DND-41 (cell line): Measurements from ENCODE around the gene MYO1E.

Experiments used
- ATAC-seq: fragments of 200-7000 bp; cut with Tn5 transposase; 3 replicates; pipeline ENCODE4 v1.9.1; 2021; ENCODE audit warnings: low read depth; ENCODE audit not compliant: insufficient read depth
- DNase-seq: peaks from one replicate; pipeline ENCODE4 v3.0.0-alpha.2; 2020
- H2AFZ ChIP-seq: 2 replicates; pipeline ENCODE4 v1.6.0; 2012; ENCODE audit warnings: low read depth, low read length
- H3K27ac ChIP-seq: 2 replicates; pipeline ENCODE4 v1.5.1; 2012; ENCODE audit warnings: low read length, inconsistent platforms
- H3K27me3 ChIP-seq: fragments of 200-600 bp; sonication (generic); 2 replicates; pipeline ENCODE4 v1.6.0; 2012; ENCODE audit warnings: low read length, mild to moderate bottlenecking, inconsistent platforms; ENCODE audit not compliant: insufficient read depth, poor library complexity
- H3K36me3 ChIP-seq: 2 replicates; pipeline ENCODE4 v1.5.1; 2012; ENCODE audit warnings: low read length, inconsistent platforms; ENCODE audit not compliant: insufficient read depth
- H3K4me1 ChIP-seq: 2 replicates; pipeline ENCODE4 v1.5.1; 2012; ENCODE audit warnings: mild to moderate bottlenecking, low read length; ENCODE audit not compliant: insufficient read depth
- H3K4me2 ChIP-seq: 2 replicates; pipeline ENCODE4 v1.6.0; 2012; ENCODE audit warnings: mild to moderate bottlenecking, moderate library complexity, low read length, inconsistent platforms; ENCODE audit not compliant: insufficient read depth
- H3K4me3 ChIP-seq, 2 experiments: fragments of 200-600 bp in 1 of 2; shearing (Covaris generic) in 1 of 2; 2 replicates each; pipeline ENCODE4 v1.5.1; 2012 to 2016; ENCODE audit warnings: inconsistent platforms in 2 of 2, low read length in 2 of 2, mild to moderate bottlenecking in 2 of 2, low read depth in 1 of 2, moderate library complexity in 1 of 2
- H3K79me2 ChIP-seq: 2 replicates; pipeline ENCODE4 v1.6.0; 2012; ENCODE audit warnings: low read length, inconsistent platforms; ENCODE audit not compliant: insufficient read depth
- H3K9ac ChIP-seq: 2 replicates; pipeline ENCODE4 v1.6.0; 2012; ENCODE audit warnings: low read depth, mild to moderate bottlenecking, inconsistent platforms, low read length, moderate library complexity
- H3K9me3 ChIP-seq: 2 replicates; pipeline ENCODE4 v1.5.1; 2012; ENCODE audit warnings: low read length, moderate library complexity, mild to moderate bottlenecking, inconsistent platforms; ENCODE audit not compliant: insufficient read depth, severe bottlenecking
- H4K20me1 ChIP-seq: 2 replicates; pipeline ENCODE4 v1.6.0; 2012; ENCODE audit warnings: low read length; ENCODE audit not compliant: insufficient read depth
- EZH2 ChIP-seq: IDR thresholded peaks from 3 replicates; pipeline ENCODE4 v1.6.1; 2012; ENCODE audit warnings: borderline replicate concordance, low read depth, mild to moderate bottlenecking, moderate library complexity, low read length, inconsistent platforms; ENCODE audit not compliant: severe bottlenecking
- TF ChIP-seq, protein P1 (sequence below): IDR thresholded peaks from 2 replicates; pipeline ENCODE4 v1.5.1; 2012; ENCODE audit warnings: borderline replicate concordance, low read length, moderate library complexity, mild to moderate bottlenecking; ENCODE audit not compliant: poor library complexity, severe bottlenecking; ENCODE audit errors: extremely low read depth

The MYO1E gene

DNA sequence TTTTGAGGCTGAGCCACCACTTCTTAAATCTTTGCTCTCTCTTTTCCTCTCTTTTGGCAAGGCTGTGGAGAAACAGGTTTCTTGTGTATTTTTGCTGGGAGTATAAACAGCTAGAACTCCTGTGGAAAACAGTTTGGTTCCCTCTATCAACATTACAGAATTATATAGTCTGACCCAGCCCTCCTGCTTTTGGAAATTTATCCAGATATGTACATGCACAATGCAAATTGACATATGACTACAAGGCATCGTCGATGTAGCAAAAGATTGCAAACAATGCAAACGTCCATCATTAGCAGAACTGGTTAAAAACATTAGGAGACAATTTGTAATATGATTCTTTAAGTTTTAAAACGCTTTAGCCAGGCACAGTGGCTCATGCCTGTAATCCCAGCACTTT is 12.5 kb upstream of the MYO1E start:
- Histone ChIP-seq H3K9me3 (no peaks in the 10 kb centered on the region), H3K4me3 (no peak overlapping the region), H3K36me3 (no peaks in the 10 kb centered on the region), H3K4me1 (no peaks in the 10 kb centered on the region), H3K79me2 (no peaks in the 10 kb centered on the region), H4K20me1 (no peaks in the 10 kb centered on the region), H3K4me2 (no peak overlapping the region), H3K27me3 (no peaks in the 10 kb centered on the region), H2AFZ (no peak overlapping the region), H3K9ac (no peak overlapping the region), H3K27ac (no peak overlapping the region)
- TF ChIP-seq, protein P1, sequence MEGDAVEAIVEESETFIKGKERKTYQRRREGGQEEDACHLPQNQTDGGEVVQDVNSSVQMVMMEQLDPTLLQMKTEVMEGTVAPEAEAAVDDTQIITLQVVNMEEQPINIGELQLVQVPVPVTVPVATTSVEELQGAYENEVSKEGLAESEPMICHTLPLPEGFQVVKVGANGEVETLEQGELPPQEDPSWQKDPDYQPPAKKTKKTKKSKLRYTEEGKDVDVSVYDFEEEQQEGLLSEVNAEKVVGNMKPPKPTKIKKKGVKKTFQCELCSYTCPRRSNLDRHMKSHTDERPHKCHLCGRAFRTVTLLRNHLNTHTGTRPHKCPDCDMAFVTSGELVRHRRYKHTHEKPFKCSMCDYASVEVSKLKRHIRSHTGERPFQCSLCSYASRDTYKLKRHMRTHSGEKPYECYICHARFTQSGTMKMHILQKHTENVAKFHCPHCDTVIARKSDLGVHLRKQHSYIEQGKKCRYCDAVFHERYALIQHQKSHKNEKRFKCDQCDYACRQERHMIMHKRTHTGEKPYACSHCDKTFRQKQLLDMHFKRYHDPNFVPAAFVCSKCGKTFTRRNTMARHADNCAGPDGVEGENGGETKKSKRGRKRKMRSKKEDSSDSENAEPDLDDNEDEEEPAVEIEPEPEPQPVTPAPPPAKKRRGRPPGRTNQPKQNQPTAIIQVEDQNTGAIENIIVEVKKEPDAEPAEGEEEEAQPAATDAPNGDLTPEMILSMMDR: no peak
- no peak for TF ChIP-seq EZH2
- no peak for ATAC-seq
- no peak for DNase-seq

DNA sequence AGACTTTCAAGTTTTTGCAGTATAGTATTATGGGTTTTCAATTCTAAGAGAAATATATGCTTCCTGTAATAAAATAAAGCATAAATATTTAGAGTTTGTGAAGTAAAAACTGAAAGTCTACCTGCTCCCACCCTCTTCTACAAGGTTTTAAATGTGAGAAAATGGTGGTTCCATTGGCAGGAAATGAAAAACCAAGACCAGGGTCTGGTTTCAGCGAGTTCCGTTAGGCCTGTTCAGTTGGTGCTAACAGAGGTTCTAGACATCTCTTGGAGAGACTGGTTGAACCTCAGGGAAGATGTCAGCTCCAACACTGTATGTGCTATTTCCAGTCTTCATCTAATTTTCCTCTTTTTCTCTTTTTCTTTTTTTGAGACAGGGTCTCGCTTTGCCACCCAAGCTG is 11.8 kb upstream of the MYO1E start:
- H3K9ac ChIP-seq: no peak overlapping the region
- H3K79me2 ChIP-seq: no peaks in the 10 kb centered on the region
- no peak for DNase-seq
- H3K27me3 ChIP-seq: no peaks in the 10 kb centered on the region
- no peak overlapping the region for H3K4me2 ChIP-seq
- no peaks in the 10 kb centered on the region for H3K4me1 ChIP-seq
- H2AFZ ChIP-seq: no peak overlapping the region
- TF ChIP-seq EZH2: no peak
- TF ChIP-seq, protein P1: no peak
- H3K4me3 ChIP-seq: no peak overlapping the region
- ATAC-seq: no peak
- H3K27ac ChIP-seq: no peak overlapping the region
- H3K36me3 ChIP-seq: no peaks in the 10 kb centered on the region
- H4K20me1 ChIP-seq: no peaks in the 10 kb centered on the region
- H3K9me3 ChIP-seq: no peaks in the 10 kb centered on the region

DNA sequence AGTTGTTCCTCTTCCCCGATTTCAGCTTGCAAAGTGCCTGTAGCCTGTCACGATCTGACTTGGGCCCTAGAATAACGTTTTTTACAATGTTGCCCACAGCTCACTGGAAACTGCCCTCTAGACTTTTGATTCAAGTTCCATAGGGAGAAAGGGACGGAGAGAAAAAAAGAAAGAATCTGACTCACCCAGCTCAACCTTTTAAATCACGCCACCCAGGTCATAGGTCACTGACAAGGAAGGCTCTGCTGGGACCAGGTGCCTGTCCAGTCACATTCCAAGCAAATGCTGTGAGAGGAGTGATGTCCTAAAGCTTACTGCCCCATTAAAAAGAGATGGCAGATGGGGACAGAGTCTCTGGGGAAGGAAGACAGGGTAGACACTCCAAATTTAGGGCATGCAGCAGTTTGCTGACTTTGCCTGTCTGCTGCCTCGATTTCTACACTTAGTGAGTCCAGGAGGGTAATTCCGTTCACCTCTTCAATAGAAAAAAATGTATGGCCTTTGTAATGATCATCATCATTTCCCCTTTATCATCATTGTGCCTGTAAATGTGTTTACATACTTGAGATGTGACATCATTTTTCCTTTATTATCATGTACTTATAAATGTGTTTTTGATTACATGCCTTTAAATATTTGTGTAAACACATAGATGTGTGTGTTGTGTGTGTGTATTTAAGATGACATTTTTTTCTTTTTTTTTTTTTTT is 8.4 kb upstream of the MYO1E start:
- Histone ChIP-seq H3K79me2 (no peaks in the 10 kb centered on the region), H3K4me3 (no peak overlapping the region), H2AFZ (no peak overlapping the region), H3K4me1 (no peaks in the 10 kb centered on the region), H3K9me3 (no peaks in the 10 kb centered on the region), H3K9ac (no peak overlapping the region), H3K27me3 (no peaks in the 10 kb centered on the region), H3K36me3 (no peaks in the 10 kb centered on the region), H3K4me2 (no peak overlapping the region), H4K20me1 (no peaks in the 10 kb centered on the region), H3K27ac (no peak overlapping the region)
- no peak for ATAC-seq
- no peak for DNase-seq
- TF ChIP-seq, protein P1: no peak
- no peak for TF ChIP-seq EZH2
